NCI-H1092 treated with DMSO at 0.1 percent for 48 hours (cell line): ENCODE measurements around the gene UROC1.

Source experiments
- DNase-seq: peaks from one replicate; lab custom pipeline; 2025; lab: John Stamatoyannopoulos, UW

UROC1 gene

DNA sequence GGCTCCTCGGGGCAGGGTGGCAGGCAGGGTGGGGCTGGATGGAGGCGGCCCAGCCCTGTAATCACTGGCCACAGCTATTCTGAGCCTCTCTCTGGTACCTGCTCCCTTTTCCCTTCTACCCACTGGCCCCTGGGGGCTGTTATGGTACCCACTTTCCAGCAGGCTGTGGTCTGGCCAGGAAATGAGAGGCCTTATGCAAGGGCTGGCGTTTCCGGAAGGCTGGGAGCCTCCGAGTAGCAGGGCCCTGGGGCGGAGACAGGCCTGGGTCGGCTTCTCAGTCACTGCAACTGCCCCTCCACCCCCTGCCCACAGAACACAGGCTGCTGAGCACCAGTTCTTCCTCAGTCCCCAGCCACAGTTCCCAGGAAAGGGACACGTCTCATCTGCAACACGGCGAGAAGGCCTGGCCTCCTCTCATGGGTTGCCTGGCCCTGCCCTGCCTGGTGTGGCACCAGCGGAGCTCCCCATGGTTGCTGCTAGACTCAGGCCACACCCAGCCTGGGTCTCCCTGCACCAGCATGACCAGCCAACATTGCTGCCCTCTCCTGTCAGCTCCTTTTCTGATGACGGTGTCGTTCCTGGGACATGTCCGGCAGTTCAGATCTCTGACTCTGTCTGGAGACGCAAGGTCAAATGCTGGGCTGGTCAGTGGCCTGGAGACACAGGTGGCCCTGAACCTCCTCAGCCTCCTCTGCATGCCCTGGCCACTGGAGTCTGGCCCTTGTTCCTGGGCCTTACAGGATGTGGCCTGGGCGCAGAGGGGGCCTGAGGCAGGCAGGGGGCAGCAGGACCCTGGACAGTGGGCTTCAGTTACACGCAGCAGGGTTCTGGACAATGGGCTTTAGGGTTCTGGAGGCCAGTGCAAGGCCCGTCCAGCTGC, 12.8 kb upstream of the UROC1 start:
- DNase-seq = no peak

GRCh38 chr3:126529585-126530170, 12.1 kb upstream of the UROC1 start:
- DNase-seq = no peak

GRCh38 chr3:126528800-126529541, 11.4 kb upstream of the UROC1 start:
- DNase-seq = no peak

DNA sequence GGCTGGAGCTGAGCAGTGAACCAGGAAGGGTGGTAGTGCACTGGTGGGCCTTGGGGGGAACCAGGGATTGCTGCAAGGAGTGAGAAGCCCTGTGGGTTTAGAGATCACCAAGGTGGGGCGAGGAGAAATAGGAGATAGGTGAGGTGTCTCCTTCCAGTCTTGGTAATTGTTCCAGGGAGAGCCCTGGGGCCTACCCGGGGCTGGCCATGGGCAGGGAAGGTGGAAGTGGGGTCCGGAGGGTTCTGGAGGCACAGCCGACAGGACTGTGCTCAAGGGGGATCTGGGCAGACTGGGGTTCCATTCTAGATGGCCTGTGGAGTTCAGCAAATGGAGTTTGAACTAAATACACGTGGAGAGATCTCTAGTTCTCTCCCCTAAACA, 10.8 kb upstream of the UROC1 start:
- no peak for DNase-seq

DNA sequence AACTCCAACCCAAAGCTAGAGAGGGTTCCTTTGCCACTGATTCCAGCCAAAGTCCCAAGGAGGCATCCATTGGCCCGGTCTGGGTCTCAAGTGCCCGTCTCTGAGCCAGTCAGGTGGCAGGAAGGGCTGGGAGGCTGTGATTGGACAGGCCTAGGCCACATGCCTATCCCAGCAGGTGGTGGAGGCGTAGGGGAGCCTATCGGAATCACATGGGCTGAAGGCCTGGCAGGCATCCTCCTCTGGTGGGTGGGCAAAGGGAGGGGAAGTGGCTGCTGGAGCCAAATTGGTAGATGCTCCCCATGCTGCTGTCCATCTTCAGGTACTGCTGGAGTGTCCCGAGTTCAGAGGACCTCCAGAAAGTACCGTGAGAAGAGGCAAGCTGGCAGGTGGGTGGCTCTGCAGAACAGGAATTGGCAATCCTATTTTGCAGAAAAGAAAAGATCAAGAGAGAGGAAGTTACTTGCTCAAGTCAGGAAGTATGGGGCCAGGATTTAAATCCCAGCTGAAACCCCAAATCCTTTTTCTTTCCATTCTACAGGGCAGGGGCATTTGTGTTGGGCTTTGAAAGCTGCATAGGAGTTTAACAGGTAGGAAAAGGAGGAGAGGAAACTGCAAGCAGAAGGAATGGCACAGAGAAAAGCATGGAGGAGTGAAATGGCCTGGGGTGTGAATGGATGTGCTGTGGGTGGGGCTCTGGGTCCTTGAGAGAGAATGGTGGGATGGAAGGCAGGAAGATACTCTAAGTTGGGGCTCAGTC, 10.1 kb upstream of the UROC1 start:
- no peak for DNase-seq

GRCh38 chr3:126527006-126527405, 9.4 kb upstream of the UROC1 start:
- no peak for DNase-seq

- DNase-seq = no peak
These were observed 9.1 kb upstream of the UROC1 start for GRCh38 chr3:126526668-126527005.

- no peak for DNase-seq
These were observed 8.5 kb upstream of the UROC1 start for GRCh38 chr3:126525853-126526667.

- no peak for DNase-seq
These were observed 7.7 kb upstream of the UROC1 start for GRCh38 chr3:126525091-126525852.

DNA sequence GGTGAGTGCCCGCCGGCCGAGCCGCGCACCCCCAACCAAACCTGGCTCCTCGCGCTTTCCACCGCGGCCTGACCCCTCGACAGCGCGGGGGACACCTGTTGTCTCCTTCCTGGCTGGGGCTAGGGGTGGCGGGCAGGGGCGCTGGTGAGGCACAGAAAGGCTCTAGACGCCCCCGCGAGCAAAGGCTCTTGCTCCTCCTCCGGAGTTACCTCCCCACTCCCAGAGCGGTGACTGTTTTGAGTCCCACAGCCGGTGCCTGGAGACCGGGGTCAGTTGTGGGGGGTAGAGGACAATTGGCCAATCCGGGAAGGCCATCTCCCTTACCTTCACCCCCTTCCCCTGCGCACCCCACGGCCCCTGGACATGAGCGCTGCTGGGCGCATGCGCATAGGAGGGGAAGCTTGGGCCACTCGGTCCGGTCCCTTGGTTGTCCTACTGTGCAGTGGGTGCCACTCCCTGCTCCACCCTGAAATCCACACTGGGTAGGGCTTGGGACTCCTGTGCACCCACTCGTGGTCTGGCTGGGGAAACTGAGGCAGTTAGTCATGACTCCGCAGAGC, 6.9 kb upstream of the UROC1 start:
- DNase-seq = no peak

DNA sequence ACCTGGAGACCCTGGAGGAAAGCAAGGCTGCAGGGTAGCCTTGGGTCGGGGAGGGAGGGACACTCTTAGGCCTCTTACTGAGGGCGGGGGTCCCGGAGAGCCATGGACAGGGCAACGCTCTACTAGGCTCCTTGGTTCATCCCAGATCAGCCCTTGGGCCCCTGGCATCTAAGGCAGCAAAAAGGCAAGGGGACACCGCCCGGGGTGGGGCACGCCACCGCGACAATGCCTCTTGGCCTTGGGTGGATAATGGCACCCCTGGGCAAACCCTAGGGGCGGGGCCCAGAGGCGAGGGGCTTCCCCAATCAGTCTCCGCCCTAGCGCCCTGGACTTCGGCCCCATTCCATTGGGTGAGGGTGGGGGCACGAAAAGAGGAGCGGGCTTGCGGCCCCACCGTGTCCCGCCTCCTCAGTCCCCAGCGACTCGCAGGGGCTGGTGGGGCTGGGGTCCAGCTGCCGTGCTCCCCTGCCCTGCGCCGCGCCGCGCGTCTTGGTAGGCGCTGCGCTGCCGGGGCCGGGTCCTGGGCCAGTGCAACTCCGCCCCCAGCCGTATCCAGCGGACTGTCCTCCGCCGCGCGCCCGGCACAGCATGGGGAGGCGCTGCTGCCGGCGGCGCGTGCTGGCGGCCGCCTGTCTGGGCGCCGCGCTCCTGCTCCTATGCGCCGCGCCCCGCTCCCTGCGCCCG, 6.3 kb upstream of the UROC1 start, which contains the start of gene CHST13:
CHST13 (plus strand) TSS at position 411 of the 684 bp plus-strand sequence; CDS start at position 589, 178 bp downstream.
- peak; percentile 24 for DNase-seq

GRCh38 chr3:126522363-126522788, 4.8 kb upstream of the UROC1 start:
- peak; percentile 35 for DNase-seq

- DNase-seq = no peak
These were observed 3.7 kb upstream of the UROC1 start for GRCh38 chr3:126521122-126521891.

DNA sequence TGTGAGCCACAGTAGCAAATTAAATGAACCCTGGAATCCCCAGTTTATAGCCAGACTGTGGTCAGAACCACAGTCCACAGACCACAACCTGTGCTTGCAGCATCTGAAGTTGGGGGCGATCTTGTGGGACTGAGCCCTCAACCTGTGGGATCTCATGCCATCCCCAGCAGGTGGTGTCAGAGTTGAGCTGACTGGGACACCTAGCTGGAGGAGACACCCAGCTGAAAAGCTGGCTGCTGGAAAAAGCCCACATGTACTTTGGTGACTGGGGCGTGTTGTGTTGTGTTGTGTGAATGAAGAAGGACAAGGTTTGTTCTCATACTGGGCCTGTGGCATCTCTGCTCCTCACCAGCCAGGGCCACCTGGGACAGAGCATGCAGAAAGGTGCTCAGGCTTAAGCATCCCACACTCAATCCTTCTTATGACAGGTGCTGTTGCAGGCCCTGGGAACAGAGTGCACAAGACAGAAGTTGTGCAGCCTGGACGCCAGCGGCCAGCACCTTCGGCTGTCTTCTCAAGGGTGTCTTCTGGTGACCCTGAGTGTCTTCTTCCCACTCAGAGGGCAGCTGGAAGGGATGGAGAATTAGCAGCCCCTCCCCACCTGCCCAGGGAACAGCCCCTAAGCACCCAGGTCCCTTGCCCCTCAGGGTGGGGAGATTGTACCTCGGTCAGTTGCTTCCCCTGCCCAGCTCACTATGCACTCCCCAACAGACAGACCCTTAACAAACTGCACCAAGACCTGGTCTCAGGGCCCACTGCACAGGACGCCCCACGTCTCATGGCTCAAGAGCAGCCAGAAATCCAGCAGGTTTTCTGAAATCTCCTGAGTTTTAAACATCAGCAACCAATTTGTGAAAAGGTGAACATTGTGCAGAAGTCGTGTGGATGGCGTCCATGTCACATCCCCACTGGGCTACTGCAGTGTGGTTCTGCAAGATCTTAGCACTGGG, 2.2 kb upstream of the UROC1 start:
- DNase-seq = no peak

GRCh38 chr3:126518779-126519177, 1.2 kb upstream of the UROC1 start:
- DNase-seq = no peak

- no peak for DNase-seq
These were observed 609 bp upstream of the UROC1 start for GRCh38 chr3:126517986-126518778.

DNA sequence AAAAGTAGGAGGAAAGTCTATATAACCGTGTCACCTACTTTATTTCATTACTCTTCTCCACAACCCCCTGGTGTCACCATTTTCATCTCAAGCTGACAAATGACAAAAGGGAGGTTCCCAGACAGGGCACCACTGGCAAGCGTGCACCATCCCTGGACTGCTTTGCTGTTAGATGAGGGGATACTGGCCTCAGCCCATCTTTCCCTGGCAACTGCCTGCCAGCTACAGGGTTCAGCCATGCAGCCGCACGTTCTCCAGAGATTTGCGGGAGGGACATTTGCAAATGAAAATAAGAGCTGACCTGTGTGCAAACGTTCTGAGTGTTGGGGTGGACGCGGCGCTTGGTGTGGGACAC, 660 bp downstream of the UROC1 start:
- DNase-seq = no peak
